Transverse colon (tissue), 4 donors: ENCODE data around the gene TCF7. TPM values are rescaled to one million over a fixed set of nuclear protein-coding genes. Genes with fewer than 3 reads are reported as not detected.
A peak's percentile ranks its signal among the peaks of the same experiment; 100 is the strongest.

ENCODE experiments used
- DNase-seq: peaks from one replicate; pipeline ENCODE4 v3.0.0-alpha.2; 2019
- H3K27ac ChIP-seq, 4 donors: fragments of 200-600 bp; sonication (generic); 2 replicates each; pipeline ENCODE4 v1.5.1; 2016 to 2018; ENCODE audit warnings: inconsistent platforms in 4 of 4
- H3K27me3 ChIP-seq: fragments of 200-600 bp; sonication (generic); 2 replicates; pipeline ENCODE4 v1.5.1; 2017; ENCODE audit warnings: inconsistent platforms
- H3K36me3 ChIP-seq, 4 donors: fragments of 200-600 bp; sonication (generic); 2 replicates each; pipeline ENCODE4 v1.5.1; 2017 to 2019; ENCODE audit warnings: inconsistent platforms in 4 of 4
- H3K4me1 ChIP-seq, 4 donors: fragments of 200-600 bp; sonication (generic); 2 replicates each; pipeline ENCODE4 v1.5.1; 2017 to 2020; ENCODE audit warnings: inconsistent platforms in 4 of 4
- H3K4me3 ChIP-seq, 4 donors: fragments of 200-600 bp; sonication (generic); 1 replicate in 1 of 4; 2 replicates in 3 of 4; pipeline versions ENCODE4 v1.5.1 to v1.6.1; 2017 to 2019; ENCODE audit warnings: inconsistent platforms in 4 of 4
- H3K9me3 ChIP-seq, 2 donors: fragments of 200-600 bp; sonication (generic); 2 replicates each; pipeline ENCODE4 v1.5.1; 2017 to 2019; ENCODE audit warnings: inconsistent platforms in 2 of 2
- CTCF ChIP-seq, 5 experiments: fragments of 200-600 bp in 3 of 5; fragments of 450-650 bp in 2 of 5; sonication (generic) in 3 of 5; IDR thresholded peaks; 1 replicate in 2 of 5; 2 replicates in 3 of 5; pipeline ENCODE4 v1.5.1; 2016 to 2017; ENCODE audit warnings: antibody characterized with exemption in 5 of 5, inconsistent platforms in 3 of 5, mild to moderate bottlenecking in 2 of 5, moderate library complexity in 1 of 5
- EP300 ChIP-seq: sonication (generic); formaldehyde crosslinking; IDR thresholded peaks from one replicate; pipeline ENCODE4 v1.6.1; 2017; ENCODE audit warnings: antibody characterized with exemption, low read depth
- POLR2A ChIP-seq: fragments of 450-650 bp; IDR thresholded peaks from one replicate; pipeline ENCODE4 v1.6.1; 2016; ENCODE audit warnings: antibody characterized with exemption, mild to moderate bottlenecking, moderate library complexity
- POLR2AphosphoS5 ChIP-seq, 3 donors: sonication (generic); formaldehyde crosslinking; IDR thresholded peaks; one replicate each; pipeline ENCODE4 v1.6.1; 2016; ENCODE audit warnings: antibody characterized with exemption in 3 of 3
- WGBS, 2 donors: methylation state at CpG; one replicate each; pipeline ENCODE4 v1.1.5; 2018; ENCODE audit warnings: low coverage in 1 of 2; 5-methylcytosine and 5-hydroxymethylcytosine counted together
- in situ Hi-C, 4 donors: fragments of 200-750 bp; cut with MboI; loops; one replicate each; pipeline versions ENCODE4 v1.15.0 to v1.15.1; 2017; ENCODE audit warnings: low sequenced_read_pairs in 3 of 4, low pct_ligation_motif_present in 1 of 4, low pct_unique_long_range_greater_than_20kb in 1 of 4
- intact Hi-C: fragments of 100-400 bp; cut with DNase I; formaldehyde crosslinking; loops from one replicate; pipeline ENCODE4 v1.15.1; 2023; ENCODE audit warnings: low total_unique reads
- total RNA-seq, 4 donors: library from RNA; depleted of rRNA; stranded (reverse); fragments of >200 nt; gene quantifications; one replicate each; pipeline ENCODE4 v1.1.0, GENCODE V29; 2016

TCF7 gene
- 1 to 10 TPM in 3 of 4 donors, under 1 TPM in 1; 0.60 to 7.1 (median 3.1) TPM for total RNA-seq

GRCh38 chr5:134113902-134114875 lies at the start of gene TCF7:
Gene TCF7 (plus strand): TSS chr5:134114681. CDS start chr5:134114907, 226 bp downstream.
- 0 to 4% methylated on average over 5 to 34 of the region's 90 CpGs for WGBS, 2 donors
- DNase-seq = peak; percentile 86
- peak within 1 kb of the TSS; percentile 41 to 72 (median 53) for H3K4me3 ChIP-seq
- TF ChIP-seq POLR2A = peak; percentile 34
- TF ChIP-seq CTCF (IDR thresholded peaks at IDR 0.05) = no peak
- TF ChIP-seq EP300 = no peak
- TF ChIP-seq POLR2AphosphoS5 (IDR thresholded peaks at IDR 0.05) = peak; percentile 30 to 67 (median 55)
- intact Hi-C loops (loop anchor here (10.0 kb wide), 1 partner anchor 1329 kb away; no protein-coding TSS in a partner anchor), in situ Hi-C loops (no loop called here)
- peaks cover 27% of the 10 kb centered on the region for H3K27me3 ChIP-seq
- peak within 1 kb of the TSS; percentile 46 to 57 (median 53) for H3K27ac ChIP-seq
- no peaks in the 10 kb centered on the region for H3K36me3 ChIP-seq
- peaks cover 6 to 21% (median 14%) of the 10 kb centered on the region in 4 donors for H3K4me1 ChIP-seq
- H3K9me3 ChIP-seq = no peaks in the 10 kb centered on the region

- intact Hi-C loops = no loop called here
- Histone ChIP-seq H3K4me3 (no peak overlapping the region), H3K27me3 (peaks cover 31% of the 10 kb centered on the region), H3K27ac (no peak overlapping the region), H3K9me3 (no peaks in the 10 kb centered on the region), H3K36me3 (no peaks in the 10 kb centered on the region), H3K4me1 (peaks cover 0 to 8% (median 7%) of the 10 kb centered on the region in 4 donors)
- 90 to 96% methylated on average over 6 of the region's 6 CpGs for WGBS, 2 donors
- no peak for TF ChIP-seq POLR2AphosphoS5 (IDR thresholded peaks at IDR 0.05)
- TF ChIP-seq EP300 = no peak
- no peak for TF ChIP-seq CTCF (IDR thresholded peaks at IDR 0.05)
- no peak for TF ChIP-seq POLR2A
- DNase-seq = no peak
- in situ Hi-C loops = no loop called here
Observed at GRCh38 chr5:134069553-134069952, 44.9 kb upstream of the TCF7 start.

DNA sequence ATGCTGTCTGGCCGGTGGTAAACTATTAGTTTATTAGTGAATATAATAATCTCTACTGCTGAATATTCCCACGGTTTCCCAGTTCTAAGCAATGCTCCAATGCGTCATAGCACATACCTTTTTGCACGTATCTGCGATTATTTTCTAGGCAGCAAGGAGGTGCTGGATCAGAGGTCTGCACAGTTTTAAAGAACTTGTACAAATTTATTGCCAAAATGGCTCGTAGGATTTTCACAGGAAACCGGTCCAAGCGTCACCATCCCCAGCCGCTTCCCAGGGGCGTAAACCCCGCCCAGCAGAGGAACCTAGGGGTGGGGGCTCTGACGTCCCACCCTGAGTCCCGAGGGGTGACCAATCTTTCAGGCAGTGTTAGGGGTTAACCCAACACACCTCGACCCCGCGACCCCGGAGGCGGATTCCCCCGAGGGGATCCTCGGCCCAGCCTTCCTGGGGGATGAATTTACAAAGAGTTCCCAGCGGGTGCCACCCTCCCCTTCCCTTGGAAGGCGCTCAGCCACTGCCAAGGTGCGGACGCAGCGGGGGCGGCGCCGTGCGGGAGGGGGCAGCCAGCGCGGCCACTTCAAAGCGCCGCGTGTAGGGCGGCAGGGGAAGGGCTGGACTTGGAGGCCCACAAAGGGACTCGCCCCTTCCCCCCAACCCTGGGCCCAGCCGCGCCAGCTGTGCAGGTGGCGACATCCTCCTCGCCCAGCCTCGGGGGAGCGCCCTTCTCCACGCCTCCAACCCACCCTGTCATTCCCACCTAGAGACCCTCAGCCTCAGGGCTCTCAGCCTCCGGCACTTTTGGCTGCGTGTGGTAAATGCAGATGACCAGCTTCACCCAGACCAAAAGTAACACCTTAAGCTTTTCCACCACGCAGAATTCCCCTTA lies 43.5 kb upstream of the TCF7 start:
- Histone ChIP-seq H3K9me3 (no peaks in the 10 kb centered on the region), H3K27me3 (peaks cover 31% of the 10 kb centered on the region), H3K27ac (peak overlapping the region in 1 of 4 donors; percentile 2), H3K36me3 (no peaks in the 10 kb centered on the region), H3K4me1 (peaks cover 0 to 8% (median 7%) of the 10 kb centered on the region in 4 donors), H3K4me3 (peak overlapping the region in 3 of 4 donors; percentile 1 to 37 (median 28))
- in situ Hi-C loops = no loop called here
- TF ChIP-seq CTCF (IDR thresholded peaks at IDR 0.05) (no peak), POLR2AphosphoS5 (IDR thresholded peaks at IDR 0.05) (no peak), POLR2A (no peak), EP300 (no peak)
- 7 to 11% methylated on average over 5 to 33 of the region's 46 CpGs for WGBS, 2 donors
- DNase-seq = peak; percentile 14
- intact Hi-C loops = no loop called here
